ENCODE data around the gene VSTM2B. TPM values are rescaled to one million over a fixed set of nuclear protein-coding genes. Genes with fewer than 3 reads are reported as not detected.
"Not testable (repeated sequence)": the region's sequence is repeated elsewhere in the genome, so short reads cannot be mapped to it uniquely, and the experiment has no call there.

Gene VSTM2B
- total RNA-seq, 2 experiments from 2014 or later = not detected

GRCh38 chr19:29544656-29545360 is 19.0 kb downstream of the VSTM2B start:
- no peak for DNase-seq (ENCODE audit: low spot score)
- TF ChIP-seq EZH2phosphoT487 (IDR thresholded peaks at IDR 0.05; ENCODE audit: borderline replicate concordance, low read depth, low read length) = no peak
- TF ChIP-seq, protein P1, sequence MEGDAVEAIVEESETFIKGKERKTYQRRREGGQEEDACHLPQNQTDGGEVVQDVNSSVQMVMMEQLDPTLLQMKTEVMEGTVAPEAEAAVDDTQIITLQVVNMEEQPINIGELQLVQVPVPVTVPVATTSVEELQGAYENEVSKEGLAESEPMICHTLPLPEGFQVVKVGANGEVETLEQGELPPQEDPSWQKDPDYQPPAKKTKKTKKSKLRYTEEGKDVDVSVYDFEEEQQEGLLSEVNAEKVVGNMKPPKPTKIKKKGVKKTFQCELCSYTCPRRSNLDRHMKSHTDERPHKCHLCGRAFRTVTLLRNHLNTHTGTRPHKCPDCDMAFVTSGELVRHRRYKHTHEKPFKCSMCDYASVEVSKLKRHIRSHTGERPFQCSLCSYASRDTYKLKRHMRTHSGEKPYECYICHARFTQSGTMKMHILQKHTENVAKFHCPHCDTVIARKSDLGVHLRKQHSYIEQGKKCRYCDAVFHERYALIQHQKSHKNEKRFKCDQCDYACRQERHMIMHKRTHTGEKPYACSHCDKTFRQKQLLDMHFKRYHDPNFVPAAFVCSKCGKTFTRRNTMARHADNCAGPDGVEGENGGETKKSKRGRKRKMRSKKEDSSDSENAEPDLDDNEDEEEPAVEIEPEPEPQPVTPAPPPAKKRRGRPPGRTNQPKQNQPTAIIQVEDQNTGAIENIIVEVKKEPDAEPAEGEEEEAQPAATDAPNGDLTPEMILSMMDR (conservative IDR thresholded peaks at IDR 0.05; ENCODE audit: low read length) = no peak
- H3K4me3 ChIP-seq (ENCODE audit: low read depth, low read length, poor library complexity, severe bottlenecking) = no peak overlapping the region
- intact Hi-C loops (cut with micrococcal nuclease; ENCODE audit: unreplicated experiment) = no loop called here
- H3K9me3 ChIP-seq (ENCODE audit: low read length) = no peaks in the 10 kb centered on the region
- H3K4me2 ChIP-seq (ENCODE audit: low read length) = no peak overlapping the region
- H3K36me3 ChIP-seq (ENCODE audit: insufficient read depth, low read length) = no peaks in the 10 kb centered on the region
- H3K4me1 ChIP-seq (ENCODE audit: insufficient read depth, low read length, poor library complexity, severe bottlenecking) = no peaks in the 10 kb centered on the region
- no peaks in the 10 kb centered on the region for H3K9me2 ChIP-seq (ENCODE audit: insufficient read depth, low read length)
- no peak overlapping the region for H2AFZ ChIP-seq (ENCODE audit: low read length)
- ChIA-PET CTCF (ENCODE audit: unreplicated experiment) (no interaction called here), POLR2A (no interaction called here)
- no peaks in the 10 kb centered on the region for H3K79me2 ChIP-seq (ENCODE audit: insufficient read depth, low read depth, low read length)
- no peak overlapping the region for H3K27ac ChIP-seq (ENCODE audit: low read depth, low read length, poor library complexity, severe bottlenecking)
- no peaks in the 10 kb centered on the region for H4K20me1 ChIP-seq (ENCODE audit: insufficient read depth, low read length)
- BruUV-seq (replicated peaks) = no TSS peak

DNA sequence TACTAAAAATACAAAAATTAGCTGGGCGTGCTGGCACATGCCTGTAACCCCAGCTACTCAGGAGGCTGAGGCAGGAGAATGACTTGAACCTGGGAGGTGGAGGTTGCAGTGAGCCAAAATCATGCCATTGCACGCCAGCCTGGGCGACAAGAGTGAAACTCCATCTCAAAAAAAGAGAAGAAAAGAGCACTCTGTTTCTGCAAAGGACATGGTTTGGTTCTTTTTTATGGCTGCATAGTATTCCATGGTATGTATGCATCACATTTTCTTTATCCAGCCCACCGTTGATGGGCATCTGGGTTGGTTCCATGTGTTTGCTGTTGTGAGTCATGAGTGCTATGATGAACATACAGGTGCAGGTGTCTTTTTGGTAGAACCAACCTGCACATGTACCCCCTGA is 19.7 kb downstream of the VSTM2B start:
- DNase-seq (ENCODE audit: low spot score); H3K79me2 ChIP-seq (ENCODE audit: insufficient read depth, low read depth, low read length); H3K27ac ChIP-seq (ENCODE audit: low read depth, low read length, poor library complexity, severe bottlenecking); H2AFZ ChIP-seq (ENCODE audit: low read length); H4K20me1 ChIP-seq (ENCODE audit: insufficient read depth, low read length); H3K4me3 ChIP-seq (ENCODE audit: low read depth, low read length, poor library complexity, severe bottlenecking); CTCF ChIA-PET (ENCODE audit: unreplicated experiment); H3K4me2 ChIP-seq (ENCODE audit: low read length); H3K4me1 ChIP-seq (ENCODE audit: insufficient read depth, low read length, poor library complexity, severe bottlenecking); intact Hi-C loops (cut with micrococcal nuclease; ENCODE audit: unreplicated experiment); POLR2A ChIA-PET; H3K9me3 ChIP-seq (ENCODE audit: low read length); H3K36me3 ChIP-seq (ENCODE audit: insufficient read depth, low read length); BruUV-seq (replicated peaks); H3K9me2 ChIP-seq (ENCODE audit: insufficient read depth, low read length): not testable (repeated sequence)

GRCh38 chr19:29545866-29546582 is 20.2 kb downstream of the VSTM2B start:
- ChIA-PET POLR2A (no interaction called here), CTCF (ENCODE audit: unreplicated experiment) (no interaction called here)
- no peak overlapping the region for H3K4me3 ChIP-seq (ENCODE audit: low read depth, low read length, poor library complexity, severe bottlenecking)
- TF ChIP-seq EZH2phosphoT487 (IDR thresholded peaks at IDR 0.05; ENCODE audit: borderline replicate concordance, low read depth, low read length) = no peak
- H3K27ac ChIP-seq (ENCODE audit: low read depth, low read length, poor library complexity, severe bottlenecking) = no peak overlapping the region
- no TSS peak for BruUV-seq (replicated peaks)
- H3K36me3 ChIP-seq (ENCODE audit: insufficient read depth, low read length) = no peaks in the 10 kb centered on the region
- H3K9me2 ChIP-seq (ENCODE audit: insufficient read depth, low read length) = no peaks in the 10 kb centered on the region
- no peak for DNase-seq (ENCODE audit: low spot score)
- no peak overlapping the region for H3K4me2 ChIP-seq (ENCODE audit: low read length)
- H3K4me1 ChIP-seq (ENCODE audit: insufficient read depth, low read length, poor library complexity, severe bottlenecking) = no peaks in the 10 kb centered on the region
- no peaks in the 10 kb centered on the region for H3K9me3 ChIP-seq (ENCODE audit: low read length)
- H3K79me2 ChIP-seq (ENCODE audit: insufficient read depth, low read depth, low read length) = no peaks in the 10 kb centered on the region
- no peak overlapping the region for H2AFZ ChIP-seq (ENCODE audit: low read length)
- no peaks in the 10 kb centered on the region for H4K20me1 ChIP-seq (ENCODE audit: insufficient read depth, low read length)
- intact Hi-C loops (cut with micrococcal nuclease; ENCODE audit: unreplicated experiment) = no loop called here

All from OCI-LY7 (cell line).